ENCODE results near the gene CREBBP. TPM values are rescaled to one million over a fixed set of nuclear protein-coding genes. Genes with fewer than 3 reads are reported as not detected.

The CREBBP gene
- total and polyA plus RNA-seq, 9 of the 15 experiments (the other 6 are each of a cell fraction or from before 2014, with no cell fraction given) = 0.70 to 24.8 (median 5.6) TPM

GRCh38 chr16:3861808-3862451, 18.6 kb downstream of the CREBBP start (continued):
- TF ChIP-seq, protein P1, sequence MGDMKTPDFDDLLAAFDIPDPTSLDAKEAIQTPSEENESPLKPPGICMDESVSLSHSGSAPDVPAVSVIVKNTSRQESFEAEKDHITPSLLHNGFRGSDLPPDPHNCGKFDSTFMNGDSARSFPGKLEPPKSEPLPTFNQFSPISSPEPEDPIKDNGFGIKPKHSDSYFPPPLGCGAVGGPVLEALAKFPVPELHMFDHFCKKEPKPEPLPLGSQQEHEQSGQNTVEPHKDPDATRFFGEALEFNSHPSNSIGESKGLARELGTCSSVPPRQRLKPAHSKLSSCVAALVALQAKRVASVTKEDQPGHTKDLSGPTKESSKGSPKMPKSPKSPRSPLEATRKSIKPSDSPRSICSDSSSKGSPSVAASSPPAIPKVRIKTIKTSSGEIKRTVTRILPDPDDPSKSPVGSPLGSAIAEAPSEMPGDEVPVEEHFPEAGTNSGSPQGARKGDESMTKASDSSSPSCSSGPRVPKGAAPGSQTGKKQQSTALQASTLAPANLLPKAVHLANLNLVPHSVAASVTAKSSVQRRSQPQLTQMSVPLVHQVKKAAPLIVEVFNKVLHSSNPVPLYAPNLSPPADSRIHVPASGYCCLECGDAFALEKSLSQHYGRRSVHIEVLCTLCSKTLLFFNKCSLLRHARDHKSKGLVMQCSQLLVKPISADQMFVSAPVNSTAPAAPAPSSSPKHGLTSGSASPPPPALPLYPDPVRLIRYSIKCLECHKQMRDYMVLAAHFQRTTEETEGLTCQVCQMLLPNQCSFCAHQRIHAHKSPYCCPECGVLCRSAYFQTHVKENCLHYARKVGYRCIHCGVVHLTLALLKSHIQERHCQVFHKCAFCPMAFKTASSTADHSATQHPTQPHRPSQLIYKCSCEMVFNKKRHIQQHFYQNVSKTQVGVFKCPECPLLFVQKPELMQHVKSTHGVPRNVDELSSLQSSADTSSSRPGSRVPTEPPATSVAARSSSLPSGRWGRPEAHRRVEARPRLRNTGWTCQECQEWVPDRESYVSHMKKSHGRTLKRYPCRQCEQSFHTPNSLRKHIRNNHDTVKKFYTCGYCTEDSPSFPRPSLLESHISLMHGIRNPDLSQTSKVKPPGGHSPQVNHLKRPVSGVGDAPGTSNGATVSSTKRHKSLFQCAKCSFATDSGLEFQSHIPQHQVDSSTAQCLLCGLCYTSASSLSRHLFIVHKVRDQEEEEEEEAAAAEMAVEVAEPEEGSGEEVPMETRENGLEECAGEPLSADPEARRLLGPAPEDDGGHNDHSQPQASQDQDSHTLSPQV (IDR thresholded peaks at IDR 0.05) = 0 out of 2 replicates have a peak, but pooled peaks have one; percentile 35
- no peak for TF ChIP-seq STAG1 (CRISPR knock-in tag; IDR thresholded peaks at IDR 0.05; ENCODE audit: borderline replicate concordance)
- TF ChIP-seq, protein P2, sequence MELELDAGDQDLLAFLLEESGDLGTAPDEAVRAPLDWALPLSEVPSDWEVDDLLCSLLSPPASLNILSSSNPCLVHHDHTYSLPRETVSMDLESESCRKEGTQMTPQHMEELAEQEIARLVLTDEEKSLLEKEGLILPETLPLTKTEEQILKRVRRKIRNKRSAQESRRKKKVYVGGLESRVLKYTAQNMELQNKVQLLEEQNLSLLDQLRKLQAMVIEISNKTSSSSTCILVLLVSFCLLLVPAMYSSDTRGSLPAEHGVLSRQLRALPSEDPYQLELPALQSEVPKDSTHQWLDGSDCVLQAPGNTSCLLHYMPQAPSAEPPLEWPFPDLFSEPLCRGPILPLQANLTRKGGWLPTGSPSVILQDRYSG (tag; conservative IDR thresholded peaks at IDR 0.05; ENCODE audit: low read depth) = no peak
- TF ChIP-seq RB1 (IDR thresholded peaks at IDR 0.05; ENCODE audit: low read depth) = no peak
- TF ChIP-seq DLX4 (CRISPR knock-in tag; IDR thresholded peaks at IDR 0.05) = no peak
- no peak for TF ChIP-seq PHF20 (IDR thresholded peaks at IDR 0.05; ENCODE audit: partially characterized antibody)
- no peak for TF ChIP-seq CEBPB (tag; IDR thresholded peaks at IDR 0.05)
- no peak for TF ChIP-seq PHB2 (IDR thresholded peaks at IDR 0.05; ENCODE audit: low read depth)
- TF ChIP-seq XRCC5 (IDR thresholded peaks at IDR 0.05; ENCODE audit: low read depth, low read length) = no peak
- TF ChIP-seq OTX1 (CRISPR knock-in tag; IDR thresholded peaks at IDR 0.05) = no peak
- no peak for TF ChIP-seq ZNF253 (CRISPR knock-in tag; conservative IDR thresholded peaks at IDR 0.05)
- TF ChIP-seq, protein P3, sequence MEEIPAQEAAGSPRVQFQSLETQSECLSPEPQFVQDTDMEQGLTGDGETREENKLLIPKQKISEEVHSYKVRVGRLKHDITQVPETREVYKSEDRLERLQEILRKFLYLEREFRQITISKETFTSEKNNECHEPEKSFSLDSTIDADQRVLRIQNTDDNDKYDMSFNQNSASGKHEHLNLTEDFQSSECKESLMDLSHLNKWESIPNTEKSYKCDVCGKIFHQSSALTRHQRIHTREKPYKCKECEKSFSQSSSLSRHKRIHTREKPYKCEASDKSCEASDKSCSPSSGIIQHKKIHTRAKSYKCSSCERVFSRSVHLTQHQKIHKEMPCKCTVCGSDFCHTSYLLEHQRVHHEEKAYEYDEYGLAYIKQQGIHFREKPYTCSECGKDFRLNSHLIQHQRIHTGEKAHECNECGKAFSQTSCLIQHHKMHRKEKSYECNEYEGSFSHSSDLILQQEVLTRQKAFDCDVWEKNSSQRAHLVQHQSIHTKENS (CRISPR knock-in tag; IDR thresholded peaks at IDR 0.05) = no peak
- peak in 1 of 2 experiments; percentile 15; a peak in 1 of 4 replicates for TF ChIP-seq RCOR1 (IDR thresholded peaks at IDR 0.05; ENCODE audit: borderline replicate concordance in 1 of 2, low read depth in 2 of 2, low read length in 2 of 2)
- TF ChIP-seq UBTF (IDR thresholded peaks at IDR 0.05; ENCODE audit: borderline replicate concordance in 1 of 2, low read depth in 2 of 2, low read length in 2 of 2) = 0 out of 4 replicates have a peak, but pooled peaks have one; percentile 69 to 78
- peak in 1 of 3 experiments; percentile 39 for TF ChIP-seq YY1 (IDR thresholded peaks at IDR 0.05; ENCODE audit: borderline replicate concordance in 1 of 3, control insufficient read depth in 1 of 3, extremely low read depth in 1 of 3, insufficient read depth in 3 of 3, insufficient read length in 1 of 3, insufficient replicate concordance in 2 of 3, low read depth in 1 of 3, low read length in 2 of 3)

Measured in K562 (cell line).